LNCaP clone FGC (cell line): ENCODE results near the gene FRG2C.
"Not testable (repeated sequence)": the region's sequence is repeated elsewhere in the genome, so short reads cannot be mapped to it uniquely, and the experiment has no call there.

Source experiments
- DNase-seq: peaks from one replicate; pipeline ENCODE4 v3.0.0-alpha.2; 2011; ENCODE audit warnings: low read depth
- H3K4me3 ChIP-seq: 2 replicates; pipeline ENCODE4 v1.5.1; 2011; ENCODE audit warnings: mild to moderate bottlenecking, low read depth, low read length, control low read depth
- CTCF ChIP-seq: IDR thresholded peaks from 2 replicates; pipeline ENCODE4 v1.5.1; 2012; ENCODE audit warnings: mild to moderate bottlenecking; ENCODE audit not compliant: control insufficient read depth, insufficient read depth; ENCODE audit errors: extremely low read depth

Gene FRG2C

GRCh38 chr3:75664028-75664427 lies at the start of gene FRG2C:
Gene FRG2C (plus strand): TSS chr3:75664328. CDS start chr3:75664380, 52 bp downstream.
- not testable (repeated sequence) for H3K4me3 ChIP-seq

GRCh38 chr3:75618666-75619305 lies 45.3 kb upstream of the FRG2C start:
- not testable (repeated sequence) for DNase-seq, H3K4me3 ChIP-seq

More at GRCh38 chr3:75664028-75664427, at the start of gene FRG2C:
- not testable (repeated sequence) for DNase-seq

GRCh38 chr3:75619481-75620031 lies 44.6 kb upstream of the FRG2C start:
- DNase-seq, H3K4me3 ChIP-seq: not testable (repeated sequence)

- not testable (repeated sequence) for DNase-seq, H3K4me3 ChIP-seq
Measured at GRCh38 chr3:75621772-75622171, 42.4 kb upstream of the FRG2C start.

- DNase-seq, H3K4me3 ChIP-seq: not testable (repeated sequence)
Measured at GRCh38 chr3:75623656-75624055, 40.5 kb upstream of the FRG2C start.

GRCh38 chr3:75630887-75631535 lies 33.1 kb upstream of the FRG2C start:
- not testable (repeated sequence) for DNase-seq, H3K4me3 ChIP-seq

GRCh38 chr3:75631541-75631940 lies 32.6 kb upstream of the FRG2C start:
- no peak overlapping the region for H3K4me3 ChIP-seq
- no peak for TF ChIP-seq CTCF
- DNase-seq: no peak

- H3K4me3 ChIP-seq, DNase-seq: not testable (repeated sequence)
Measured at GRCh38 chr3:75638947-75639346, 25.2 kb upstream of the FRG2C start.

- peak overlapping the region; percentile 50 for H3K4me3 ChIP-seq
- peak; percentile 62 for DNase-seq
Measured at GRCh38 chr3:75641107-75641517, 23.0 kb upstream of the FRG2C start.

- peak; percentile 57 for TF ChIP-seq CTCF
- DNase-seq: peak; percentile 3
- H3K4me3 ChIP-seq: not testable (repeated sequence)
Measured at GRCh38 chr3:75643031-75643800, 20.9 kb upstream of the FRG2C start.

- not testable (repeated sequence) for DNase-seq, H3K4me3 ChIP-seq
Measured at GRCh38 chr3:75645548-75645947, 18.6 kb upstream of the FRG2C start.
